NCI-H1105 treated with DMSO at 0.1 percent for 48 hours (cell line): ENCODE data around the gene HM13.
A peak's percentile ranks its signal among the peaks of the same experiment; 100 is the strongest.
"Not testable (repeated sequence)": the region's sequence is repeated elsewhere in the genome, so short reads cannot be mapped to it uniquely, and the experiment has no call there.

Source experiments
- DNase-seq: peaks from one replicate; lab custom pipeline; 2025; lab: John Stamatoyannopoulos, UW

Gene HM13

DNA sequence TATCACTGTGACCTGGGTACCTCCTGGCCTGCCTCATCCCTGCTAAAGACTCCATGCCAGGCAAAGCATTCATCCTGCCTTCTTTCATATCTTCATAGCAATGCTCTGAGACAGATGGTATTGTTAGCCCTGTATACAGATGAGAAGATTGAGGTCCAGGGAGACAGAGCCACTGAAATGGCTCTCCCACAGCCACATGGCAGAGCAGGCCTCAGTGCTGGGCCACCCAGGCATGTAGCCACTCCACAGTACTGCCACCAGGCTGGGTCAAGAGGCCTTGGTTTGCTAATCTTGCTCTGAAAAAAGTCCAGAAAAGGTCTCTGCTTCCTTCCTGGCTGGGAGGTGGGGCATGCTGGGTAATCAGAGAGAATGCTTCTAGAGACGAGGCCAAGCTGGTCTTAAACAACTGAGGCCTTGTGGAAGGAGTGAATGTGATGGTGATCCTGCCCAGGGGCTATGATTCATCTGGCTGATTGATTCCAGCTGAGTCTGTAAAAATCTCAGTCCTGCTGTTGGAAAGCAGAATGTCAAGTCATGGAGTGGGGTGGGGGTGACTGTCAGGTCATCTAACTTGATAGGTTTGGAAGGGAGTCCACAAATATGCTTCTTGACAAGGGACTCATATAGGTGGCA, 29.8 kb downstream of the HM13 start:
- DNase-seq: no peak

DNA sequence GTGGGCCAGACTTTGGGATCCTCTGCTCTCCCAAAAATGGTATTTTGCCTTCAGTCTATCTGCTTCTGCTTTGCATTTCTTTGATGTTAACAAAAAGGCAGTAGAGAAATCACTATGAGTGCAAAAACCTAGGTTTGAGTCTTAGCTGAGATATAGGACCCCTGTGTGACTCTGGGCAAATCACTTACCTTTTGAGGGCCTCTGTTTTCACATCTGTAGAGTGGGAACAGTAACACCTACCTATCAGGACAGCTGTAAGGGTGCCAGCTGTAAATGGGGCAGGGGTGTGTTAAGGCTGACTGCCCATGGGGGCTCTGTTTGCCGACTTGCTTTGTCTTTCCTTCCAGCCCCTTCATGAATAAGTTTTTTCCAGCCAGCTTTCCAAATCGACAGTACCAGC, 30.4 kb downstream of the HM13 start:
- no peak for DNase-seq

DNA sequence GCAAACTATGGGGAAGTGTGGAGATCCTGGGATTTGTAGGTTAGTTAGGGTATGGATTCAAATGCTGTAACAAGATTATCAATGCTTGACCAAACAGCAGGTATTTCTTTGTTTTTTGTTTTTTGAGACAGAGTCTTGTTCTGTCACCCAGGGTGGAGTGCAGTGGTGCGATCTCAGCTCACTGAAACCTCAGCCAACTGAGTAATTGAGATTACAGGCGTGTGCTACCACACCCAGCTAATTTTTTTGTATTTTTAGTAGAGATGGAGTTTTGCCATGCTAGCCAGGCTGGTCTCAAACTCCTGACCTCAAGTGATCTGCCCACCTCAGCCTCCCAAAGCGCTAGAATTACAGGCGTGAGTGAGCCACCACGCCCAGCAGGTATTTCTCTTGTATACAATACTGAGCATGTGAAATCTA, 31.4 kb downstream of the HM13 start:
- not testable (repeated sequence) for DNase-seq

DNA sequence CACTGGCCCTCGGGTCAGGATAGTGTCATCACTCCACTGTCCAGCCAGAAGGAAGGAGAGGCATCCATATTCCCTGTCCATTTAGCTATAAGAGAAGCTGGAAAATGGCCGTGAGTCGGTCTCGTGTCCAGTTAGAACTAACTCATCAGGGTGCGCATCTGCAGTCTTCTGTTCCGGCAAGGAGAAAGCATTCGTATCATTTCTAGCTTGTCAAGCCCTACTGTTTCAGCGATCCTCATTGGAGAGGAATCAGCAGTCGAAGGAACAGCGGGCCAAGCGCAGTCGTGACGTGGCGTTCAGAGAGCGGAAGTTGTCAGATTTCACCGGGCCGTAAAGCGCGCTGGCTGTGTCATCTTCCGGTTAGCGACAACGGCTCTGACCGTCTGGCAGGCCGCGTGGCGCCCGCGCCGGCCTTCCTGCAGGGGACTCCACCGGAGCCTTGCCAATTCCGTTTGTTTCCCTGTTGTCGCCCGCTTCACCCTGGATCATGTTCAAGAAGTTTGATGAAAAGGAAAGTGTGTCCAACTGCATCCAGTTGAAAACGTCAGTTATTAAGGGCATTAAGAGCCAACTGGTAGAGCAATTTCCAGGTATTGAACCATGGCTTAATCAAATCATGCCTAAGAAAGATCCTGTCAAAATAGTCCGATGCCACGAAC, 32.9 kb downstream of the HM13 start:
- peak; percentile 81 for DNase-seq

DNA sequence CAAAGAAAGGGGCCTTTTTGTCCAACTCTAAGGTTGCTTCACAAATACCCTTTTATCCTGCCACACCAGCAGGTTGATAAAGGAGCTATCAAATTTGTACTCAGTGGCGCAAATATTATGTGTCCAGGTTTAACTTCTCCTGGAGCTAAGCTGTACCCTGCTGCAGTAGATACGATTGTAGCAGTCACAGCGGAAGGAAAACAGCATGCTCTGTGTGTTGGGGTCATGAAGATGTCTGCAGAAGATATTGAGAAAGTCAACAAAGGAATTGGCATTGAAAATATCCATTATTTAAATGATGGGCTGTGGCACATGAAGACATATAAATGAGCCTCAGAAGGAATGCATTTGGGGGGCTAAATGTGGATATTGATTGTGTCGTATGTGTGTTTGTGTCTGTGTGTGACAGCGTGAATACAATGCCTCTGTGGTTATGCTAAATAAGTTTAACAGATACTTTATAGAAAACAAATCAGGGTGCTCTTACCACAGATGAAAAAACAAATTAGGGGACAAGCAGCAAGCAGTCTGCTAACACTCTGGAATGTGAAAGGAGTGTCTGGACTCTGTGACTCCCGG, 33.6 kb downstream of the HM13 start:
- no peak for DNase-seq

DNA sequence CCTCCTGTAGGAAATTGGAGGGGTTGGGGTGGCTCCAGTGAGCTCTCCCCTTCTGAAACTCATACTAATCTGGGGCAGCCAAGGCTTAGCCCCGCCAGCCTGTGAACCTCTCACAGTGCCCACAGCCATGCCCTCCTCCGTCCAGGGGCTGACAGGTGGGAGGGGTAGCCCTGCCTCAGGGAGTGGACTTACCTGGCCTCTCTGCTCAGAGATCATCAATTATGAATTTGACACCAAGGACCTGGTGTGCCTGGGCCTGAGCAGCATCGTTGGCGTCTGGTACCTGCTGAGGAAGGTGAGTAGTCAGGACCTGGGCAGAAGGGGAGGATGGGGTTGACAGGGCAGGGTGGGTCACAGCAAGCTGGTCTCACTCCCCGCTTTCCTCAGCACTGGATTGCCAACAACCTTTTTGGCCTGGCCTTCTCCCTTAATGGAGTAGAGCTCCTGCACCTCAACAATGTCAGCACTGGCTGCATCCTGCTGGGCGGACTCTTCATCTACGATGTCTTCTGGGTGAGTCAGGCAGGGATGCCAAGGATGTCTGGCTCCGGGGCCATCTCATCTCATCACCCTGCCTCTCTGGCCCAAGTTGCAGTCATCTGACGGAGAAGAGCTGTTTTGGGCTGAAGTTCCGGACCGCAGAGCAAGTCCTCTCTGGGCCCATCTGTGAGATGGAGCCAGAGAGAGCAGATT, 34.7 kb downstream of the HM13 start:
- DNase-seq: no peak

DNA sequence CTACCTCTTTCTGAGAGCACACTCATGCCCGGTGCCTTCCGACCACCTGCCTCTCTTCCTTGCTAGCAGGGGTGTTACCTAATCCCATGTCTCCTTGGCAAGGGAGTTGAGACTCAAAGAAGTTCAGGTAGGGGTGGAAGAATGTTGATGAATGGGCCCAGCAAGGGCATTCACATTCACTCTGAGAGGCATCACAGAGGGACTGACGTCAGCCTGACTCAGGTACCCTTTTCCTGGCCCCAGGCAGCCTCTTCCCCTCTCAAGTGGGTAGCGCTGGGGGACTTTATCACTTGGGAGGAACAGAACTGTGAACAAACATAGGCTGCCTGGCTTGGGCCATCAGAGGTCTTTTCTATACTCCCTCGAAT, 35.3 kb downstream of the HM13 start:
- DNase-seq: no peak

DNA sequence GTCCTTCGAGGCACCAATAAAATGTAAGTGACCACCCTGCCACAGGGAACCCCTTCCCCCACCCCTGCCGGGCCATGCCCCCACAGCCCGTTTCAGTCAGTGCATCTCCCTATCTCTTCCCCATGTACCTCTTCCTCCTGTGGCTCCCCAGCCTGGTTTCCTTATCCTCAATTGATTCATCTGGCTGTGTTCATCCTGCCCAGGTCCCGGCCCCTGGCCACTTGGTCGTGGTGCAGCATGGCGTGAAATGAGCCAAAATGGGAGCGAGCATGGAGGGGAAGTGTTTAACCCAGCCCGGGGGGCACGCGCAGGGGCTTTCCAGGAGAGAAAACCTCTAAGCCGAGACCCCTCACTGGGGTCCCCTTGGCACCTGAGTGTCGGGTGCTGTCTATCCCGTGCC, 35.9 kb downstream of the HM13 start:
- no peak for DNase-seq

DNA sequence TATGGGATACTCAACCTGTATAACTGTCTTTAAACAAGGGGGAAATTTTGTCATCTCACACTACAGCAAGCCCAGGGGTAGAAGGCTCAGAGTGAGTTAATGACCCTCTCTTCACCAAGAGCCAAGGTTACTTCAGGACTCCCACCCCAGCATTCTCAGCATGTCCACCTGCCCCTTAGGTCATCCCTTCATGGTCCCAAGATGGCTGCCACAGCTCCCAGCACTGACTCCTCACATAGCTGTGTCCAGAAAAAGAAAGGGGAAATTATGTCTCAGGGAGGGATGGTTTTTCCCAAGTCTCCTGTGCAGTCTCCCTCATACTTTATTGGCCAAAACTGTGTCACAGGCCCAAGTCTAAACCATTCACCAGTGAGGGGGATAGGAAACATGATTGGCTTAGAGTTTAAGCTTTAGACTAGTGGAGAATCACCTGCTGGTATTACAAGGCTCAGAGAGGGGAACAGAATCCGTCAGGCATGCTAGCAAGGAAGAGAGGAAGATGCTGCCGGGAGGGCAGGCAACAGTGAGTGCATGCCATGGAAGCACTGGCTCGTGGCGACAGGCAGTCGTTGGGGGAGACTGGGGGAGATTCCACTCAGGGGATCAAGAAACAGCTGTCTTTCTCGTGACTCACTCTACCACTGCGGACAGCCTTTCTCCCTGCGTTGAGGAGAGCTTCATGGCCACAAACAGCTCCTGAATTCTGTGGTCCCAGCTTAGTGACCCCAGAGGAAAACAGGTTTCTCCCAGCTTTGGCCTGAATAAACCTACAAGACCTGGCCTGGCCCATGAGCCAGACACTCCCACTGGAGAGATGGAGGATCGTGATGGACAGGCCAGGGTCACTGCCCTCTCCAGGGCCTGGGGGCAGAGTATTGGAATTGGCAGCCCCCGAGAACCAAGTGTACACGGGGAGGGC, 37.2 kb downstream of the HM13 start:
- DNase-seq: no peak

DNA sequence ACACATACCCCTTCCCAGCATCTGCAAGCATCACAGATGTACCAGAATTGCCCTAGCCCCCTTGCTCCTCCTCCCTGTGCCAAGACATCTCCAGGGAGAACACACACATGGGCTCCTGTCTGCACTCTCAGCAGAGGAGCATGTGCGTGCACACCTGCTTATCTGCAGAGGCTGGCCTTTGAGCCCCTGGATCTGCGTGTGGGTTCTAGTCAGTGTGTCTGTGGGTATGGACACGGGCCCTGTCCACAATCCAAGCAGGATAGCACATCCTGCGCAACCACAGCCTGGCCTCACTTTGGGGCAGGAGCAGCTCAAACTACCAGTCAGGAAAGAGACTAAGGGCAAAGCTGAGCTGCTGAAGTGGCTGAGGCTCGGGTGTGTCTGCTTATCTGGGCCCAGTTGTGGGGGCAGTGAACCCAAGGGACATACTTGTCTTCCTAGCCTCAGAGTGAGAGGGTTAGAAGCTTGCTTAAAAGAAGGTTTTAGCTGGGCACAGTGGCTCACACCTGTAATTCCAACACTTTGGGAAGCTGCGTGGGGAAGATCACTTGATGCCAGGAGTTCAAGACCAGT, 41.0 kb downstream of the HM13 start:
- no peak for DNase-seq

DNA sequence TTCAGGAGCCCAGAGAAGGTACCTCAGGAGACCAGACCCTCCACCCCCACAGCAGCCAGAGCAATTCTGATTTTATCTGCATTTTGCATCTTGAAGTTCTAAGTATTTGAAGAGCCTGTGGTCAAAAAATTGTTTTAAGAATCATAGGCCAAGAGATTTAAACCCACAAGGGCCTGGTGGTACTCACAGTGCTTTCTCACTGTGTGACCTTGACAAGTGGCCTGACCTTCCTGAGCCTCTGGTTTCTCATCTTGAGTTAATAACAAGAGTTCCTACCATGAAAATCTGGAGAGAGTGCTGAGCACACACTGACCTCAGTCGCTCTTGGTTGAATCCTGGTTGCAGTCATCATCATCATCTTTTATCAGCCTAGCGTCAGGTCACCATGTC, 45.5 kb downstream of the HM13 start:
- DNase-seq: no peak

DNA sequence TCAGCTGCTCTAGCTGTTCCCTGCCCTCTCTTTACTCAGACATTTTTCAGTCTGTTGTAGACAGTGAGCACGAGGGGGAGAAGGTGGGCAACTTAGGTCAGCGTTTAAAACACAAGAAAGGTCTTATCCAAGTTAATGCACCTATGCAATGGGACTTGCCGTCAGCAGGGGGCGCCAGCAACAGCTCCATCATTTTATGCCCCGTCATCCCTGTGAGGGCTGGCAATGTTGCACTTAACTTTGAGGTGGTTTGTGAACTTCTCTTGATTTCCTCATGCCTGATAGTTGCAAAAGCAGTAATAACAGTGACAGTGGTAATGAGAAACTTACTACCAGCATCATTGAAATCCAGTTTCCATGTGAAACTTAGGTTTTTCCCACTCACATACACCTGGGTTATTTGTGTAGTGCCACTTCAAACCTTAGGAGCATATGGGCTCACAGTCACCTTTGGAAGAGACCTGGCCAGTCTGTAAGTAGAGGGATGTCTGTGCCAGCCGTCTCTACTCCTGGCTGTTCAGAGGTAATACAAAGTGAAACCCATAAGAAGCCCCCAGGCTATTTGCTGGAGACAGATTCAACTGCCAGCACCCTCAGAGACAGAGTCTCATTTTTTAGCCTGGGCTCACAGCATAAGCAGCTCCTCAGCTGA, 46.0 kb downstream of the HM13 start:
- peak; percentile 68 for DNase-seq

DNA sequence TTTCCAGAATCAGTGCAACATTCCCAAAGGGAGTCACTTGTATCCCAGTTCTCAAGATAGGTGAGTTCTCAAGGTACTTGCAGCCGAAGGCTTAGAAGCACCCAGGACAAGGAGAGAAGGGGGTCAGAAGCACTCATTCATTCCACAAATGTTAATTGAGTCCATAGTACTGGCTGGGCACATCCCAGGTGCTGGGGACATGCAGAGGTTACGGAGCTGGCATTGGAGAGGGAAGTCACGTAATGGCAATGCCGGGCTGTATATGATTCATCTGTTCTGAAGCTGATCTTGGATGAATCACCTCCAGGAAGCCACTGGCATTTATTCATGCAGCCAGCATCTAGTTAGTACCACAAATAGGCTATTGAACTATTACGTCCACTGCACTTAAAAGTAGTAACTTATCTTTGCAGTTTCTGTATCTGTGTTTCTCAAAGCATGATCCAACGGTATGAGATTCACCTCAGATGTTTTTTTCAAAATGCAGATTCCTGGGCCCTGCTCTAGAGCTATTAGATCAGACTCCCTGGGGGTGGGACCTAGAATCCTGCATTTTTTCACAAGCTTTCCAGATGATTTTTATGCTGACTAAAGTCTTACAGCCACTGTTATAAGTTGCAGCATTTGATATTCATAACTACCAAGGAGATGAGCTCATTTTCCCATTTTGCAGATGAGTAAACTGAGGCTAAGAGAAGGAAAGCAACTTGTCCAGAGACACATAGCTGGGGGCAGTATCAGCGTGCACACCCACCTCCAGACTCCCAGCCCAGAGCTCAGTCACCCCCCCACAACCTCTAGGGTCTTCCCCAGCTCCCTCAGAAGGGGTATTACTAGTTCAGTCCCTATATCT, 46.7 kb downstream of the HM13 start:
- DNase-seq: no peak

DNA sequence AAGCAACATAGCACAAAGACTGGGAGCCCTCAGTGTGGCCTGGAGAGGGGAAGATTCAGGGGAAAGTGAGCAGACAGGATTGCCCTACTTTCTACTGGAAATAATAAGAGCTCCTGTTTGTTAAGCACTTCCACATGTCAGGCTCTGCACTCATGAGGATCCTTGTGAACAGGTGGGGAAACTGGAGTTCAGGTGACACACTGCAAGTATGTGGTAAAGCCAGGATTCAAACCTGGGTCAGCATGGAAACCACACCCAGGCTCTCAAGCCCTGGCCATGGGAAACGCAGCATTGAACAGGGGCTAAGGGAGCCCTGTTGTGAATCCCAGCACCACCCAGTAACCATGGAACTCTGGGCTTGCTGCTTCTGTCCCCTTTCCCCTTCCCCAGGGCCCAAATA, 48.0 kb downstream of the HM13 start:
- DNase-seq: no peak

DNA sequence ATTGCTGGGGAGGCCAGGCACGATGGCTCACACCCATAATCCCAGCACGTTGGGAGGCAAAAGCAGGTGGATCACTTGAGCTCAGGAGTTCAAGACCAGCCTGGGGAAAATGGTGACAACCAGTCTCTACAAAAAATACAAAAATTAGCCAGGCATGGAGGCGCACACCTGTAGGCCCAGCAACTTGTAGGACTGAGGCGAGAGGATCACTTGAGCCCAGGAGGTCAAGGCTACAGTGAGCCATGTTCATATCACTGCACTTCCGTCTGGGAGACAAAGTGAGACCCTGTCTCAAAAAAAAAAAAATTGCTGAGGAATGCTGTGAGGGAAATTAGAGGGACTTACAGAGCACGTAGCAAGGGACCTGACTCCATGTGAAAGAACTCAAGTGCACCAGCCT, 50.0 kb downstream of the HM13 start:
- no peak for DNase-seq

DNA sequence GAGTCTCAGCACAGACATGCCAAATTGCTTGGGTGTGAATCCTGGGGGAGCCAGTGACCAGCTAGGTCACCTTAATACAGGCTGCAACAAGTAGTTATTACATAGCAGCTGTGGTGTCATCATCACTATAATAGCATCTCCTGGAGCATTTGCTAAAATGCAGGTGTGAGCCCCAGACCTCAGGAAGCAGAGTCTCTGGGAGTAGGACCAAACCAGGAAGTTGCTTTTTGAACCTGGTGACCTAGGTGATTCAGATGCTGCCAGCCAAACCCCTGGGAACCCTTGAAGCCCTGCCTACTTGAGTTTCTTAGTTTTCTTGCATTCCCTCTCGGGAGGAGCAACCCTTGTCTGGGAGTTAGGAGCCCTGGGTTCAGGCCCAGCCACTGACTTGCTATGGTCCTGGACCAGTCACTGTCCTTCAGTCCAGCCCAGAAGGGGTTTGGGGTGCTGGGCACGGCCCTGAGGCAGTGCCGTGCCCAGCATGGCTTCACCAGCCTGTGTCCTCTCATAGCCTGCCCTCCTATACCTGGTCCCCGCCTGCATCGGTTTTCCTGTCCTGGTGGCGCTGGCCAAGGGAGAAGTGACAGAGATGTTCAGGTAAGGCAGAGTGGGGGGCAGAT, 51.6 kb downstream of the HM13 start:
- peak; percentile 63 for DNase-seq

DNA sequence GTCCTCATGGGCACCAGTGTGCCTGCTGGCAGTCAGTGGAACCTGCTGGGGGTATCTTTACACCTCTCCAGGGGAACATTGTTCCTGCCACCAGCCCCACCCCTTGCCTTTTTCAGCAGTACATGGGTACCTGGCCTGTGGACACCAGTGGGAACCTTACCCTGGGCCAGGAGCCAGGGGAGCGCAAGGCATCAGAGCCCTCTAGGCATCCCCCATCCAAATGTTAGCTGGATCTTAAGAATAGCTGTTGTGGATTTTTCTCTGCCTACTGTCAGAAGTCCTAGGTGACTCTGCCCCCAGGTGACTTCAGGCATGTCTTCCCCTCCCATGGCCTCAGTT, 52.0 kb downstream of the HM13 start:
- DNase-seq: peak; percentile 73

DNA sequence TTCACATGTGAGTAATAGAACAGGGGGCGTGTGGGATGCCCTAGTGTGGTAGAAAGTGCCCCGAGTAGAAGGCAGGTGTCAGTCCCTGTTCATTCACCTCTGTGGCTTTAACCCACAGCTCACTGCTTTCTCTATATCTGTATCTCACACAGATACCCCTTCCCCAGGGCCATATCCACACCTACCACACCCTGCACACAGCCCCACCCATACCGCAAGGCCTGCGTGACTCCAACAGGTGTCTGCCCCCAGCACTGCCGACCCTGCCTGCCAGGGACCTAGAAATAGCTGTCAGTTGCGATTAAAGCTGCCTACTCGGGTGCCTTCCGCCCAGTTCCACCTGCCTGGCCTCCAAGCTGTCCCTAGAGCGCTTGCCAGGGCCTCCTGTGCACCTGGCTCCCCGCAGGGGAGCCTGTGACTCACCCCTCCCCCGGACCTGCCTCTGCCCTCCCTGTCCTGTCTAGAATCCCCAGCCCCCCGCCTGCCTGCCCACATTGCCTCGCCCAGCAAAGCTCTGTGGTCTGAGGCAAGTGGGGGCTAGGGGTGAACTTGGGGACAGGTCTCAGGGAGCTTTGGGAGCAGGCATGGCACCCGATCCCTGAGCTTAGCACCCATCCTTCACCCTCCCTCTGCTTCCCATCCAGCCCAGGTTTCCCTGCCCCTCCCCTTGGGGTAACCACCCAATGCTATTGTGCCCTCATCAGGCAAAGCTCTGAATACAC, 52.6 kb downstream of the HM13 start:
- DNase-seq: peak; percentile 97

DNA sequence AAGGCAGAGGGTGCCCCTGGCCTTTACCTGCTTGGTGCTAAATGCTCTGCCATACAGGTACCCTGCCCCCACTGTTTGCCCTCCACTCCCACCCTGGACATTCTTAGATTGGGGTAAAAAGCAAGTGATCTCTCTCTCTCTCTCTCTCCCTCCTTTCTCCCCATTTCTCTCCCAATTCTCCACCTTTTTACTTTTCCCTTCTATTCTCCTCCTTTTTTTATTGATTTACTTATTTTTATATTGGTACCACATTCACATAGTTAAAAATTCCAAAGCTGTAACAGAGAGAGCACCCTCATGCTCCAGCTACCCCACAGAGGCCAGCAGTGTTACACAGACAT, 53.1 kb downstream of the HM13 start:
- DNase-seq: no peak
